ENCODE data around the gene SOWAHC.
A peak's percentile ranks its signal among the peaks of the same experiment; 100 is the strongest.
"Not testable (repeated sequence)": the region's sequence is repeated elsewhere in the genome, so short reads cannot be mapped to it uniquely, and the experiment has no call there.

The SOWAHC gene

GRCh38 chr2:109613922-109614714 is at the start of gene SOWAHC, which contains the start of gene SEPTIN10:
Gene SOWAHC (plus strand): TSS chr2:109614364. CDS start chr2:109614490, 126 bp downstream.
Gene SEPTIN10 (minus strand): TSS chr2:109613966. CDS start chr2:109613827, 139 bp downstream.
- Histone ChIP-seq H3K9ac (ENCODE audit: low read length) (peak within 1 kb of the TSS; percentile 93), H3K4me1 (ENCODE audit: control insufficient read depth, low read depth, low read length) (peaks cover 17% of the 10 kb centered on the region), H3K27me3 (ENCODE audit: control insufficient read depth, insufficient read depth, low read length) (peaks cover 20% of the 10 kb centered on the region), H3K27ac (ENCODE audit: low read length) (peak within 1 kb of the TSS; percentile 61), H3K4me3 (ENCODE audit: low read length) (peak within 1 kb of the TSS; percentile 95), H3K9me3 (ENCODE audit: control insufficient read depth, low read depth, low read length) (no peaks in the 10 kb centered on the region), H3K36me3 (ENCODE audit: control insufficient read depth, low read depth, low read length) (no peaks in the 10 kb centered on the region)

GRCh38 chr2:109575373-109575772 is 38.8 kb upstream of the SOWAHC start:
- Histone ChIP-seq H3K27ac (ENCODE audit: low read length) (no peak overlapping the region), H3K4me3 (ENCODE audit: low read length) (no peak overlapping the region), H3K27me3 (ENCODE audit: control insufficient read depth, insufficient read depth, low read length) (no peaks in the 10 kb centered on the region), H3K4me1 (ENCODE audit: control insufficient read depth, low read depth, low read length) (no peaks in the 10 kb centered on the region), H3K9ac (ENCODE audit: low read length) (no peak overlapping the region), H3K9me3 (ENCODE audit: control insufficient read depth, low read depth, low read length) (no peaks in the 10 kb centered on the region), H3K36me3 (ENCODE audit: control insufficient read depth, low read depth, low read length) (peaks cover 8% of the 10 kb centered on the region)

GRCh38 chr2:109577630-109578029 is 36.5 kb upstream of the SOWAHC start:
- H3K4me3 ChIP-seq (ENCODE audit: low read length); H3K36me3 ChIP-seq (ENCODE audit: control insufficient read depth, low read depth, low read length); H3K4me1 ChIP-seq (ENCODE audit: control insufficient read depth, low read depth, low read length); H3K27me3 ChIP-seq (ENCODE audit: control insufficient read depth, insufficient read depth, low read length); H3K27ac ChIP-seq (ENCODE audit: low read length); H3K9me3 ChIP-seq (ENCODE audit: control insufficient read depth, low read depth, low read length); H3K9ac ChIP-seq (ENCODE audit: low read length): not testable (repeated sequence)

GRCh38 chr2:109582928-109583895 is 31.0 kb upstream of the SOWAHC start:
- no peak overlapping the region for H3K4me3 ChIP-seq (ENCODE audit: low read length)
- H3K9me3 ChIP-seq (ENCODE audit: control insufficient read depth, low read depth, low read length) = no peaks in the 10 kb centered on the region
- H3K9ac ChIP-seq (ENCODE audit: low read length) = no peak overlapping the region
- no peaks in the 10 kb centered on the region for H3K4me1 ChIP-seq (ENCODE audit: control insufficient read depth, low read depth, low read length)
- no peaks in the 10 kb centered on the region for H3K27me3 ChIP-seq (ENCODE audit: control insufficient read depth, insufficient read depth, low read length)
- peaks cover 5% of the 10 kb centered on the region for H3K36me3 ChIP-seq (ENCODE audit: control insufficient read depth, low read depth, low read length)
- H3K27ac ChIP-seq (ENCODE audit: low read length) = no peak overlapping the region

GRCh38 chr2:109586687-109587086 is 27.5 kb upstream of the SOWAHC start:
- Histone ChIP-seq H3K9ac (ENCODE audit: low read length) (no peak overlapping the region), H3K27me3 (ENCODE audit: control insufficient read depth, insufficient read depth, low read length) (no peaks in the 10 kb centered on the region), H3K9me3 (ENCODE audit: control insufficient read depth, low read depth, low read length) (no peaks in the 10 kb centered on the region), H3K4me3 (ENCODE audit: low read length) (no peak overlapping the region), H3K27ac (ENCODE audit: low read length) (no peak overlapping the region), H3K4me1 (ENCODE audit: control insufficient read depth, low read depth, low read length) (no peaks in the 10 kb centered on the region), H3K36me3 (ENCODE audit: control insufficient read depth, low read depth, low read length) (peaks cover 5% of the 10 kb centered on the region)

- H3K9ac ChIP-seq (ENCODE audit: low read length) = no peak overlapping the region
- no peak overlapping the region for H3K27ac ChIP-seq (ENCODE audit: low read length)
- no peak overlapping the region for H3K4me3 ChIP-seq (ENCODE audit: low read length)
- no peaks in the 10 kb centered on the region for H3K27me3 ChIP-seq (ENCODE audit: control insufficient read depth, insufficient read depth, low read length)
- H3K9me3 ChIP-seq (ENCODE audit: control insufficient read depth, low read depth, low read length) = no peaks in the 10 kb centered on the region
- H3K4me1 ChIP-seq (ENCODE audit: control insufficient read depth, low read depth, low read length) = no peaks in the 10 kb centered on the region
- no peaks in the 10 kb centered on the region for H3K36me3 ChIP-seq (ENCODE audit: control insufficient read depth, low read depth, low read length)
These were observed 23.0 kb upstream of the SOWAHC start for GRCh38 chr2:109591206-109591605.

GRCh38 chr2:109592905-109593304 is 21.3 kb upstream of the SOWAHC start:
- H3K27me3 ChIP-seq (ENCODE audit: control insufficient read depth, insufficient read depth, low read length) = no peaks in the 10 kb centered on the region
- H3K4me3 ChIP-seq (ENCODE audit: low read length) = no peak overlapping the region
- H3K9ac ChIP-seq (ENCODE audit: low read length) = no peak overlapping the region
- no peaks in the 10 kb centered on the region for H3K36me3 ChIP-seq (ENCODE audit: control insufficient read depth, low read depth, low read length)
- no peaks in the 10 kb centered on the region for H3K9me3 ChIP-seq (ENCODE audit: control insufficient read depth, low read depth, low read length)
- no peak overlapping the region for H3K27ac ChIP-seq (ENCODE audit: low read length)
- H3K4me1 ChIP-seq (ENCODE audit: control insufficient read depth, low read depth, low read length) = no peaks in the 10 kb centered on the region

- H3K4me3 ChIP-seq (ENCODE audit: low read length) = no peak overlapping the region
- no peak overlapping the region for H3K27ac ChIP-seq (ENCODE audit: low read length)
- H3K36me3 ChIP-seq (ENCODE audit: control insufficient read depth, low read depth, low read length) = no peaks in the 10 kb centered on the region
These were observed 19.8 kb upstream of the SOWAHC start for GRCh38 chr2:109594246-109594885.

GRCh38 chr2:109595644-109596043 is 18.5 kb upstream of the SOWAHC start:
- no peaks in the 10 kb centered on the region for H3K36me3 ChIP-seq (ENCODE audit: control insufficient read depth, low read depth, low read length)
- no peak overlapping the region for H3K4me3 ChIP-seq (ENCODE audit: low read length)
- no peak overlapping the region for H3K27ac ChIP-seq (ENCODE audit: low read length)
- H3K4me1 ChIP-seq (ENCODE audit: control insufficient read depth, low read depth, low read length) = peaks cover 2% of the 10 kb centered on the region
- H3K27me3 ChIP-seq (ENCODE audit: control insufficient read depth, insufficient read depth, low read length) = no peaks in the 10 kb centered on the region
- H3K9me3 ChIP-seq (ENCODE audit: control insufficient read depth, low read depth, low read length) = no peaks in the 10 kb centered on the region
- no peak overlapping the region for H3K9ac ChIP-seq (ENCODE audit: low read length)

More at GRCh38 chr2:109594246-109594885, 19.8 kb upstream of the SOWAHC start:
- Histone ChIP-seq H3K9ac (ENCODE audit: low read length) (no peak overlapping the region), H3K27me3 (ENCODE audit: control insufficient read depth, insufficient read depth, low read length) (no peaks in the 10 kb centered on the region), H3K9me3 (ENCODE audit: control insufficient read depth, low read depth, low read length) (no peaks in the 10 kb centered on the region), H3K4me1 (ENCODE audit: control insufficient read depth, low read depth, low read length) (no peaks in the 10 kb centered on the region)

GRCh38 chr2:109597283-109597682 is 16.9 kb upstream of the SOWAHC start:
- no peaks in the 10 kb centered on the region for H3K9me3 ChIP-seq (ENCODE audit: control insufficient read depth, low read depth, low read length)
- peaks cover 15% of the 10 kb centered on the region for H3K4me1 ChIP-seq (ENCODE audit: control insufficient read depth, low read depth, low read length)
- H3K9ac ChIP-seq (ENCODE audit: low read length) = no peak overlapping the region
- no peak overlapping the region for H3K4me3 ChIP-seq (ENCODE audit: low read length)
- no peak overlapping the region for H3K27ac ChIP-seq (ENCODE audit: low read length)
- no peaks in the 10 kb centered on the region for H3K36me3 ChIP-seq (ENCODE audit: control insufficient read depth, low read depth, low read length)
- H3K27me3 ChIP-seq (ENCODE audit: control insufficient read depth, insufficient read depth, low read length) = no peaks in the 10 kb centered on the region

- Histone ChIP-seq H3K4me3 (ENCODE audit: low read length) (no peak overlapping the region), H3K9ac (ENCODE audit: low read length) (no peak overlapping the region), H3K27me3 (ENCODE audit: control insufficient read depth, insufficient read depth, low read length) (no peaks in the 10 kb centered on the region), H3K9me3 (ENCODE audit: control insufficient read depth, low read depth, low read length) (no peaks in the 10 kb centered on the region), H3K4me1 (ENCODE audit: control insufficient read depth, low read depth, low read length) (peaks cover 15% of the 10 kb centered on the region), H3K27ac (ENCODE audit: low read length) (no peak overlapping the region), H3K36me3 (ENCODE audit: control insufficient read depth, low read depth, low read length) (no peaks in the 10 kb centered on the region)
These were observed 12.4 kb upstream of the SOWAHC start for GRCh38 chr2:109601783-109602182.
